Measurements from ENCODE around the gene GPR151. TPM values are rescaled to one million over a fixed set of nuclear protein-coding genes. Genes with fewer than 3 reads are reported as not detected.

The GPR151 gene
- polyA plus RNA-seq, 3 donors = not detected

GRCh38 chr5:146553446-146553845, 37.5 kb upstream of the GPR151 start:
- H3K4me1 ChIP-seq (ENCODE audit: control insufficient read depth in 1 of 2, insufficient read depth in 2 of 2, low read length in 2 of 2) = no peaks in the 10 kb centered on the region
- H3K4me3 Mint-ChIP-seq = no peak overlapping the region
- TF ChIP-seq CTCF (IDR thresholded peaks at IDR 0.05) = no peak
- no peak overlapping the region for H3K9ac ChIP-seq (ENCODE audit: insufficient read depth, low read length, poor library complexity, severe bottlenecking)
- no peak overlapping the region for H3K4me3 ChIP-seq (replicated peaks in 1 of 3; ENCODE audit: low read depth in 2 of 3, low read length in 3 of 3)
- H3K27me3 ChIP-seq (ENCODE audit: control insufficient read depth in 2 of 2, insufficient read depth in 2 of 2, low read length in 2 of 2) = no peaks in the 10 kb centered on the region
- H3K79me2 ChIP-seq (ENCODE audit: insufficient read depth, low read length) = no peaks in the 10 kb centered on the region
- H3K27ac Mint-ChIP-seq = no peak overlapping the region
- H3K4me1 Mint-ChIP-seq = no peaks in the 10 kb centered on the region
- H3K4me2 ChIP-seq (replicated peaks; ENCODE audit: extremely low read depth, low read length, poor library complexity, severe bottlenecking) = no peak overlapping the region
- intact Hi-C loops (cut with micrococcal nuclease) = no loop called here
- H3K9me3 Mint-ChIP-seq = peaks cover 0 to 2% (median 0%) of the 10 kb centered on the region in 7 donors
- H2AFZ ChIP-seq (ENCODE audit: insufficient read depth, low read depth, low read length, poor library complexity, severe bottlenecking) = no peak overlapping the region
- no peak overlapping the region for H3K27ac ChIP-seq (ENCODE audit: low read depth in 1 of 2, low read length in 2 of 2)
- DNase-seq = no peak
- H3K36me3 ChIP-seq (replicated peaks in 1 of 2; ENCODE audit: control insufficient read depth in 1 of 2, insufficient read depth in 2 of 2, low read length in 2 of 2) = no peaks in the 10 kb centered on the region
- H4K20me1 ChIP-seq (ENCODE audit: insufficient read depth, low read length) = no peaks in the 10 kb centered on the region
- no peaks in the 10 kb centered on the region for H3K9me3 ChIP-seq (replicated peaks in 1 of 2; ENCODE audit: control insufficient read depth in 1 of 2, insufficient read depth in 1 of 2, low read length in 2 of 2)
- no peaks in the 10 kb centered on the region for H3K36me3 Mint-ChIP-seq
- WGBS (ENCODE audit: insufficient coverage) = no CpG with 5 or more reads among the region's 3 CpGs
- H3K27me3 Mint-ChIP-seq (ENCODE audit: low read depth in 3 of 3) = peaks cover 1 to 6% (median 2%) of the 10 kb centered on the region in 3 donors

- Histone ChIP-seq H3K27ac (ENCODE audit: low read depth in 1 of 2, low read length in 2 of 2) (no peak overlapping the region), H3K9ac (ENCODE audit: insufficient read depth, low read length, poor library complexity, severe bottlenecking) (no peak overlapping the region), H3K79me2 (ENCODE audit: insufficient read depth, low read length) (no peaks in the 10 kb centered on the region), H3K4me3 (replicated peaks in 1 of 3; ENCODE audit: low read depth in 2 of 3, low read length in 3 of 3) (no peak overlapping the region), H2AFZ (ENCODE audit: insufficient read depth, low read depth, low read length, poor library complexity, severe bottlenecking) (no peak overlapping the region), H3K9me3 (replicated peaks in 1 of 2; ENCODE audit: control insufficient read depth in 1 of 2, insufficient read depth in 1 of 2, low read length in 2 of 2) (no peaks in the 10 kb centered on the region), H4K20me1 (ENCODE audit: insufficient read depth, low read length) (no peaks in the 10 kb centered on the region), H3K4me1 (ENCODE audit: control insufficient read depth in 1 of 2, insufficient read depth in 2 of 2, low read length in 2 of 2) (no peaks in the 10 kb centered on the region), H3K27me3 (ENCODE audit: control insufficient read depth in 2 of 2, insufficient read depth in 2 of 2, low read length in 2 of 2) (no peaks in the 10 kb centered on the region), H3K4me2 (replicated peaks; ENCODE audit: extremely low read depth, low read length, poor library complexity, severe bottlenecking) (no peak overlapping the region), H3K36me3 (replicated peaks in 1 of 2; ENCODE audit: control insufficient read depth in 1 of 2, insufficient read depth in 2 of 2, low read length in 2 of 2) (no peaks in the 10 kb centered on the region)
- H3K4me3 Mint-ChIP-seq = no peak overlapping the region
- no peak for TF ChIP-seq CTCF (IDR thresholded peaks at IDR 0.05)
- H3K36me3 Mint-ChIP-seq = no peaks in the 10 kb centered on the region
- intact Hi-C loops (cut with micrococcal nuclease) = loop anchor here in 1 of 2 donors (5.0 kb wide), 1 partner anchor 418 kb away; no protein-coding TSS in a partner anchor
- no peak for DNase-seq
- peaks cover 4 to 11% (median 6%) of the 10 kb centered on the region in 3 donors for H3K27me3 Mint-ChIP-seq (ENCODE audit: low read depth in 3 of 3)
- no peak overlapping the region for H3K27ac Mint-ChIP-seq
- no peaks in the 10 kb centered on the region for H3K4me1 Mint-ChIP-seq
- H3K9me3 Mint-ChIP-seq = peaks cover 0 to 2% (median 0%) of the 10 kb centered on the region in 7 donors
Measured at GRCh38 chr5:146549615-146550014, 33.6 kb upstream of the GPR151 start.

All from CD14-positive monocyte (primary cell).